ENCODE results near the gene TJP1.
"Not testable (repeated sequence)": the region's sequence is repeated elsewhere in the genome, so short reads cannot be mapped to it uniquely, and the experiment has no call there.

Gene TJP1

DNA sequence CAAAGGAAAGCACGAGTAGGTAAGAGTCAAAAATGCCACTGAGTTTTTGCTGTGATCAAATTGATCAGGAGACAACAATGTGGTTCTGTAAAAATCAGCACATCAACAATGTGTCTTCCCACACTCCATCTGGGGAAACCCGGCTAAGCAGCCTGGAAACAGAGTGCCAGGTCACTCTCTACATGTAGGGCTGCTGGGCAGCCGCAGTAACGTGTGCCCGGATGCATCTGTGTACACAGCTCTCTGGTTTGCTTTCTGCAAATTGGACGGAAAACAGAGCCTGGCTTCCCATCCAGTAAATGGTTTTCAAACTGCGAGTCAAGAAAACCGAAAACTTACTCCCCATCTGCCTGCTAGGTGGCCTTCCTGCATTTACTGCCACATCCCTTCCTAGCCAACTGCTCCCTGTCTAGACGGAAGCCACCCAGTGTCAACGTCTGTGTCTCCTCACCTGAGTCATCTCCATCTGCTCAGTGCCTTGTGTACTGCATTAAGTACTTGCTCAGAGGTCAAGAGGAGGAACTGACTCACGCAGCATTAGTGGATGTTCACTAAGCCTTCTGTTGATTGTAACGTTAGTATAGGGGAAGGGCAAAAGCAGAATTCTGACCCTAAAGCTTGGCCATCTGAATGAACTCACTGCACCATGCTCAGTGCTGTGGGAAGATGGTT lies 124.1 kb downstream of the TJP1 start:
- ATAC-seq = no peak

DNA sequence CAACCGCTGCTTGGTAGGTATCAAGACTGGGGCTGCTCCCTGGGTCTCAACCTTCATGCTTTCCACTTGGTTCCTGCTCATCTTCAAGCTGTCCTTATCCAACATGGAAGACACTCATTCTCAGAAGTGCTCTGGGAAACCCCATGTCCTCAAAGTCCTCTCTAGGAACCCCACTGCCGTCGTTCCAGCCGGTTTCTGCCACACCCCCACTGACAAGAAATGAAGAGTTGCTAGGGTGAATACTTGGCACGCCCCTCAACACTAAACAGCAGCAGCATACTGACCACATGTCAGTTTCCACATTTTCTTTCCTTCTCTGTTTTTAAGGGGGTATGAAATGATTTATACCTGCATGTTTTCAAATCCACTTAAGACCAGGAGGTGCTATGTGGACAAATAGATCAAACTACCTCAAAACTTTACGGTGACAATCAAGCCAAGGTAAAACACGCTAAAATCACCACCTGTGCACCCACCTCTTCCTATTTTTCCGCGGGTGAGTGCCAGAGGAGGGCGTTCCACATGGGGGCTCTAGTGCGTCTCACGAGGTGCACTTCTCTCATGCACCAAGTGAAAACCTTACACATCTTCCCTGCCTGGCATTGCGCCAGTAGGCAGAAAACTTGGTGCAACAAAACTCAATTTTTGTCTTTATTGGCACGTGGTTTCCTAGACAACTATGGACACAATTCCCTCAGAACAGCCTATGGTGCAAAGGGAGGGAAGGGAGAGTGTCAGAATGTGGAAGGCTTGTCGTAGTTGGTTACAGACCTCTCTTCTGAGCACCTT lies 125.1 kb downstream of the TJP1 start:
- ATAC-seq = no peak

DNA sequence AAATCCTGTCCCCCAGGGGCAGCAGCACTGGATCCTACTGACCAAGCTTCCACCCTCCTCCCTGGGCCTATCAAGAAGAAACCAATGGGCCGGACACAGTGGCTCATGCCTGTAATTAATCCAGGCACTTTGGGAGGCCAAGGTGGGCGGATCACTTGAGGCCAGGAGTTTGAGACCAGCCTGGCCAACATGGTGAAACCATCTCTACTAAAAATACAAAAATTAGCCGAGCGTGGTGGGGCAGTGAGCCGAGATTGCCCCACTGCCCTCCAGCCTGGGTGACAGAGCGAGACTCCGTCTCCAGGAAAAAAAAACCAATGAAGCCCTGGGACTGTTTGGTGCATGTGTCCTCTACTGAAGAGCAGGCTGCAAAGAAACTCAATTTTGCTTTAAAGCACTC lies 125.8 kb downstream of the TJP1 start:
- ATAC-seq = not testable (repeated sequence)

DNA sequence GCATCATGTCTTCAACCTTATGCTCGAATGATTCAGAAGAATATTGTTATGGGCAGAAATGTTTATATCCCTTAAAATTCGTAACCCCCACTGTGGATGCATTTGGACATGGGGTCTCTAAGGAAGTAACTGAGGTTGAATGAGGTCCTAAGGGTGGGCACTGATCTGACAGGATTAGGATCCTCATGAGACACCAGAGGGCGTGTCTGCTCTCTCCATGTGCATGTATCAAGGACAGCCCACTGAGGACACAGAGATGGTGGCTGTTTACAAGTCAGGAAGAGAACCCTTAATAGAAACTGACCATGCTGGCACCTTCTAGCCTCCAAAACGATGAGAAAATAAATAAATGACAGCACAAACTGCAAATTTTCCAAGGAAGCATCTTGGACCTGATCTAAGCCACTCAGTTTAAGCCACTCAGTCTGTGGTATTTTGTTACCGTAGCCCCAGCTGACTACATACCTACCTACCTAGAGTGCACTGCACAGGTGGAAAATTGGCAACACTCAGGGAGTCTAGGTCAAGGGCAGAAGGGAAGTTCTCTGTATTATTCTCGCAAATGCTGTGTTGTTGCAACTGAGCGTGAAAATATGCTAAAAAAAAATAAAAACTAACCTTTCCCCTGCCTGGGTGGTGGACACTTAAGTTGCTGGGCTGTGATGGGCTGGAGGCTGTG lies 126.6 kb downstream of the TJP1 start:
- no peak for ATAC-seq

DNA sequence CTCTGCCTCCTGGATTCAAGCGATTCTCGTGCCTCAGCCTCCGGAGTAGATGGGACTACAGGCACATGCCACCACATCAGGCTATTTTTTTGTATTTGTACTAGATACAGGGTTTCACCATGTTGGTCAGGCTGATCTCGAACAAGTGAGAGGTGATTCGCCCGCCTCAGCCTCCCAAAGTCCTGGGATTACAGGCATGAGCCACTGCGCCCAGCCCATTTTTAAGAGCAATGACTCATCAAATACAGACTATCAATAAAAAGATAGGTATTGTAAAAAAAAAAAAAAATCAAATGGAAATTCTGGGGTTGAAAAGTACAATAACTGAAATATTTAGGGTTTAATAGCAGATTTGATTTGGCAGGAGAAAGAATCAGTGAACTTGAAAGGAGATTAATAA lies 129.0 kb downstream of the TJP1 start:
- ATAC-seq = no peak

DNA sequence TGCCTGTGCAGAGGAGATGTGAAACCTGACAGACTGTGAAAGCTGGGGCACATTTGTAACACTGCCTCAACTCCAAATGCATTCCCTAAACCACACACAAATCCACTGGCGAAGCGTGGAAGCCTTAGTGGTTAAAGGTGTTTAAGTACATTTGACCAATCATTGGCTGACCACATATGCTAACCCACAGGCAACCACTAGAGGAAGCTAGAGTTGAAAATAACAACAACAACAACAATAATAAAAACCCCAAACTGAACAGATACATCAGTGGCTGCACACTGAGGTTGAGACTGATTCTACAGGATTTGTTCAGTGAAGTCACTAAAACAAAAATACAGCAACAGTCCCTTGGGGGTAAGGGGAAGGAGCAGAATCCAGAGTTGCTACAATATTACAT lies 129.7 kb downstream of the TJP1 start:
- ATAC-seq = no peak

DNA sequence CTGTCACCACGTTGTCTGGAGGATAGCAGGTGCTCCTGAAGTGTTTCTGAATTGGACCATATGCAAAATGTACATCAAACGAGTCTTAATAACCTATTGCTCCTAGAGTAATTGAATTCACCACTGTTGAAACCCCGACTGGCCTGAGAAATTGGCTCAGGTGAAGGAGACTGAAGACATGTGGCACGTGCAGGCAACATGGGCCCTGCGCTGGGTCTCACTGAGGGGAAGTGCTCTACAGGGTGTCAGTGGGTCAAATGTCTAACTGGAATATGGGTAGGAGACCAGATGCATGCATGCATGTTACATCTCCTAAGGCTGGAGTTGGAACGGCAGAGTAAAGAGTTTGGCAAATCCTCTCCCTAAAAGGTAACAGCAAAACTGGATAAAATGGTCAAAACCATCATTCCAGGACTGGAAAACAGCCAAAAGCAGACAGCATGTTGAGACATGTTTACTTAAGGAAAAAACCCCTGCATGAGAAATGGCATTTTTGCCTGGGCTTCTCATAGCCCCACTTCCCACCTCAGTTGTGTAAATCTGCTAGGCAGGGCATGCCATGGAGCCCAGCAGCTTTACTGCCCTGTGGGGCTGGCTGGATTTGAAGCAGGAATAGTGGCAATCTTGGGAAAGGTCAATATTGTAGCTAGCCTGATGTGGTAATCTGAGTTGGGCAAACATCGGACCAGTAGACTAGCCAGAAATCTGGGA lies 131.3 kb downstream of the TJP1 start:
- no peak for ATAC-seq

DNA sequence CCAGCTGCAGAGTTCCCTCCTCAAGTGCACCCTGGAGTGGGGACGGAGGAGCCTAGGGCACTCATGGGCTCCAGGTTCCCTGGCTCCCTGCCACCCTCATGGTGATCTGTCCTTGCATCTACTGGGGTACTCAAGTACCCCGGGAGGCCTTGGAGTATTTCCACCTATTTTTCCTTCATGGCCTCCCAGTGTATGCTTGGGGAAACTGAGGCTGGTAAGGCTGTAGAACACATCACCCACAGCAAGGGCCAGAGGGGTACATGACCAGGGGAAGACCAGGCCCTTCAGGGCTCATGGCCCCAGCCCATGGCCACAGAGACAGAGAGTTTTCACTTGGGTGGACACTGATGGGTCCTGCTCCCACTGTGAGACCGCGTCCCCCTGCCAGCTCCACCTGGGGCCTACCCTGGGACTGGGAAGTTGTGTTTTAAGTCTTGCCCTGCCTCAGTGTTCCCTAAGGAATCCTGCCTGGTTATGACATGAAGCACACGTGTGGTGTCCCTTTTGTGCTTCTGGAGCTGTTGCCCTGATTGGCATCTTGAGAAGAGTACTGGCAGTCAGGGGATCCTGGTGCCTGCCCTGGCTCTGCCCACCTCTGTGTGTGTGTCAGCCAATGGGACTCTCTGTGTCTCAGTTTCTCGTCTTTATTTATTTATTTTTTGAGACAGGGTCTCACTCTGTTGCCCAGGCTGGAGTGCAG lies 132.8 kb downstream of the TJP1 start:
- no peak for ATAC-seq

DNA sequence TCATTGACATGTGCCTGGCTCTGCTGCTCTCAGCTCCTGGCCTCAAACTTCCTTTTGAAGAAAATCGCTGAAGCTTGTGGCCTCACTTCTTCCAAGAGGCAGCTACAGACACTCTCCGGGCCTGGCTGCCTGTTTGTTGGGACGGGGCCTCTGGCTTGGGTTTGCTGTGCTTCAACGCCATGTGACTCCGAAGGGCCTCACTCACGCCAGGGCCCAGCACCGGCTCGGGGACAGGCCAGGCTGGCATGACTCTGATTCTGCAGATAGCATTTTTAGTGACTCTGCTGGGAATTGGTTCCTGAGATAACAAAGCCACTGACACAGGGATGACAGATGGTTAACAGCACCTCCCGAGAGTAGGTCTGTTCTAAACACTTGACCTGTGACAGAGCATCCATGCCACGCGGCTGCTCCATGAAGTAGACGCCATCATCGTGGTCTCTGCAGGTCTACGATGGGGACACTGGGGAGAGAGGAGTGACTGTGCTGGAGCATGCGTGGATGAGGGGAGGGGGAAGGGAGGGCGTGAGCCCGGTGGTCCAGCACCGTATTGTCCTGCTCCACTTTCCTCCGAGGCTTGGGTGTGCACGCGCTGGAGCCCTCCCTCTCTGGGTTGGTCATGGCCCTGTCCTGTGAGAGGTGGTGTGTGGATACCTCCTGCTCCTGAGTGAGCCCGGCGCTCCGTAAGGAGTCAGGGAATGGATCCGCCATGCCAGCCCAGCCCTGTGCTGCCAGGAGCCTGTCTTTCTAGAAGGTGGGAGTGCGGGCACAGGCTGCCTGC lies 133.6 kb downstream of the TJP1 start:
- ATAC-seq = no peak

DNA sequence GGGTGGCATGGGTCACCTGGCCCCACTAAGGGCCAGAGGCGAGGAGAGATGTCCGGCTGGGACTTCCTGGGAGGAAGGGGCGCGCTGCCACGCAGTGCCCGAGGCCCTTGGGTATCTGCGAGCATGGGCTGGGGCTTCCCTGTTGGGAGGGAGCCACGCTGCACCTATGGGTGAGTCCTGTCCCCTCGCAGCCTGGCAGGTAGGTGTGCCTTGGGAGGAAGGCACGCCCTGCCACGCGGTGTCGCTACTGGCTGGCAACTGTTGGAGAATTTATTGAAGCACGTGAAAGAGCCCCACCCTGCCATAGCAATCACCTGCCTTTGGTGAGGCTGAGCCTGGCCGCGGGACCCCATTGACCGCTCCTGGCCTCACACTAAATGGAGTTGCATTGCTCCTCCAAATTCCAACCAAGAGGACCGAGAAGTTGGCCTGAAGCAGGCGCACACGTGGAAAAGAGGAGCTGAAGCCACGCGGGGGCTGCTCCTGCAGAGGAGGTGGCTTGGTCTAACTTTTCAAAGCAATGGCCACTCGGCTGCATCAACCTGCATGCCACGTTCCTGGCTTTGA lies 134.2 kb downstream of the TJP1 start:
- ATAC-seq = no peak

DNA sequence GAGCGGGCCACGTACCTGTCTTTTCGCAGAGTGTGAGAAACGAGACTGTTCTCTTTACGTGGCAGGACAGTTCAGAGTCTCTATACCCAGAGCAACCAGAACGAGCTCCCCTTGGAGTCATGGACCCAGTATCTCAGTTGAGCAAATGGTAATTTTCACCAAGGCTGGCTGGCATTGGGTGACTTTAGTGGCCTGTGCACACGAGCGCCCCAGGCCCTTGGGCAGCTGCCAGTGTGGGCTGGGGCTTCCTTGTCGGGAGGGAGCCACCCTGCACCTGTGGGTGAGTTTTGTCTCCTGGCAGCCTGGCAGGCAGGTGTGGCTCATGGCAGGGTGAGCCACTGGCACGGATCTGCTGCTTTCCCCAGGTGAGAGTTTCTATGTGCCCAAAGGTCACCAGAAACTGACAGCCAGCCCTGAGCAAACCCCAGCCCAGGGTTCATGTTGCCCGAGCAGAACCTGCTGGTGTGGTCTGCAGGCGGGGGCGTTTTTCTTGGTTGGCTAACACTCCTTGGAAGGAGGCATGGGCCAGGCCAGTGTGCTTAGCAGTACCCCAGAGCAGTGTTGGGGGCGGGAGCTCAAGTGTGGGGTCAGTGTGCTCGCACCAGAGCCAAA lies 135.0 kb downstream of the TJP1 start:
- ATAC-seq = no peak

DNA sequence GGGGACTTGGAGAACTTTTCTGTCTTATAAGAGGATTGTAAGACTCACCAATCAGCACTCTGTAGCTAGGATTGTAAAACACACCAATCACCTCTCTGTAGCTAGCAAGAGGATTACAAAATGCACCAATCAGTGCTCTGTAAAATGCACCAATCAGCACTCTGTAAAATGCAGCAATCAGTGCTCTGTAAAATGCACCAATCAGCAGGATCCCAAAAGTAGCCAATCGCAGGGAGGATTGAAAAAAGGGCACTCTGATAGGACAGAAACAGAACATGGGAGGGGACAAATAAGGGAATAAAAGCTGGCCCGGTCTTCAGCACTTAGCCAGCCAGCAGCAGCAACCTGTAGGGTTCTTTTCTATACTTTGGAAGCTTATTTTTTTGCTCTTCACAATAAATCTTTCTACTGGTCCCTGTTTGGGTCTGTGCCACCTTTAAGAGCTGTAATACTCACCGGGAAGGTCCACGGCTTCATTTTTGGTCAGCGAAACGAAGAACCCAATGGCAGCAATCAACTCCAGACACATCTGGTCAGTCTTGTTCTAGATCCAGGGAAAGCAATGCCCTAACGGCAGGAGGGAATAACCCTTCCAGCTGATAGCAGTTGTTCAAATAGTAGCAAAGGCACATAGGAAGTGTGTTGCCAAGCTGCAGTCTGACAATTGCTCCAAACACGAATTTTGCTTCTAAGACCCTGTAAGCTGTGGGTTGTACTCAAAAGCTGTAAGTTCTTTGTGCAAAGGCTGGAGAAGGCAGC lies 135.6 kb downstream of the TJP1 start:
- ATAC-seq = no peak

DNA sequence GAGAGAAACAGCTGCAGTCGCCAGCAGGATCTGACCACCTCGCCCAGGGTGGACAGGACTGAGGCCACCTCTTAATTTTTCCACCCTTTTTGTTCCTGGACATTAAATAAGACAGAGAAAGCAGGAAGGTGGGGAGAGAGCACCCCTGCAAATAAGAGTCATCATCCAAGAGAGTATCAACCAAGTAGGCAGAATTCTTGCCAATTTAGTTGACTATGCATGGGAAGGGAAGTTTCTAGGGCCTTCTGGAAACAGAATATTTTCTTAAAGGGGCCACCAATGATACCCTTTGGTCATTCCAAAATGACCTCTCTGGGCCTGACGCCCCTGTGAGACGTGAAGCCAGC lies 136.2 kb downstream of the TJP1 start:
- no peak for ATAC-seq

DNA sequence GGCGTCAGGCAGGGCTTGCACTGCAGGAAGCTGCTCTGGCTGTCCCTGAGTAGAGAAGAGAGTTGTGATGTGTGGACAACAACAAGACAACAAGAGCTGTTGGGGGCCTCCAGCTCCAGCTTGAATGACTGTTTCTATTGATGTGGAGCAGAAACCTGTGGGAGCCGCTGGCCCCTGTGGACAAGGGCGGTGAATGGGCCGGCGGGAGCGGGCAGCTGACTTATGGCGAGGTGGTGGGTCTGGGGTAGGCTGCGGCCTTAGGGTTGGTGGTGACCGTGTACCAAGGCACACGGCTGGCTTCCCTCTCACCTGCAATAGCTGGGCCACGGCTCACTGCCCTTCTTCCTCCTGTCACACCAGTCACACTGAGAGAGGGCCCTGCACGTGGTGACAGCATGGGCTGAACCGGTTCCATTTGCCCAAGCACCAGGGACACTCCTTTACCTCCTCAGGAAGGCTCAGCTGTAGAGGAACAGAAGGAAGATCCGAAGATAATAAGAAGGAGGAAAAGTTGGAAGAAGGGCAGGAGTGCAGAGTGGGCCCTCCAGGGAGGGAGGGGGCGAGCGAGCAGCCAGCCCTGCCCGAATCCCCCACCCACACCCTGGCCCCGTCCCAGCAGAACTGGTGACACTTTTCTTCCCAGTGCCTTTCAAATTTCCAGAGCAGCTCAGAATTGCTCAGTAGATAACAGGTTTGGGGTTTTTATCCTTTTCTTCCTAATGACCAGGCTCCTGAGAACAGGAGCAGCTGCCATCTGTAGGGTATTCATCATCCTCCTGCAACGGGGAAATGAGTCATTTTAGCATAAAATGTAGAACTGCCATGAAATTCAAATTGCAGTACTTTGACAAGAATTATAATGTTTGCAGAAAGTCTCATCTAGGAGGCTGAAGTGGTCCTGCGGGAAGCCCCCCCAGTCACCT lies 136.9 kb downstream of the TJP1 start:
- ATAC-seq = no peak

DNA sequence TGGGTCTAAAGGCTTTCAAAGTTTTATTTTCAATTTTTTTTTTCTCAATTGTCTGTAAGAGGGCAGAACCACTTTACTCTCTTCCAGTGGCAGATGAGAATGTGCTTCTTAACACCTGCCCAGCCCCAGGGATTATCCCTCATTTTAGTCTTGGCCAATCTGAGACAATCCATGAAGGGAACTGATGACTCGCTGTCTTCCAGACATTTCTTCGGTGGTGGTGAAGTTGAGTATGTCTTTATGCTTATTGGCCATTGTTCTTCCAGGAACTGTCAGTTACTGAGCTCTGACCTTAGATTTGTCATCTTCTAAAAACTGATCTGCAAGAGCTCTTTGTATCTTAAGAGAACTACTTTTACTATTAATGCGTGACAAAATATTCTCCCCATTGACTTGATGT lies 139.5 kb downstream of the TJP1 start:
- ATAC-seq = no peak

DNA sequence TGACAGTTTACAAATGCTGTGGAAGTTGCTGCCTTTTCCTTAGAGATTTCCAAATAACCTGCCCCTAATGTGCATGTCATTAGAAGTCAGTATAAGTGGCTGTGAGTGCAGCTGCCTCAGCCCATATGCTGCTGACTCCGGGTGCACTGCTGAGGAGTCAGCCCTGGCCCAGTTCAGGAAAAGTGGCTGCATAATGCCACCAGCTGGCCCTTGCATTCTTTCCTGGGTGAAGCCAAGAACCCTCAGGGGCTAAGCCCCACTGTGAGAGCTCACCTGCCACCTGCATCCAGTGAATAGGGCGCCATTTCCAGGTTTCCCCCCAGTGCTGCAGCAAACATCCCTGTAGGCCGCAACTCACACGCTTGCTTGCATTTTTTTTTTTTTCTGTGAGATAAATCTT lies 139.9 kb downstream of the TJP1 start:
- no peak for ATAC-seq

DNA sequence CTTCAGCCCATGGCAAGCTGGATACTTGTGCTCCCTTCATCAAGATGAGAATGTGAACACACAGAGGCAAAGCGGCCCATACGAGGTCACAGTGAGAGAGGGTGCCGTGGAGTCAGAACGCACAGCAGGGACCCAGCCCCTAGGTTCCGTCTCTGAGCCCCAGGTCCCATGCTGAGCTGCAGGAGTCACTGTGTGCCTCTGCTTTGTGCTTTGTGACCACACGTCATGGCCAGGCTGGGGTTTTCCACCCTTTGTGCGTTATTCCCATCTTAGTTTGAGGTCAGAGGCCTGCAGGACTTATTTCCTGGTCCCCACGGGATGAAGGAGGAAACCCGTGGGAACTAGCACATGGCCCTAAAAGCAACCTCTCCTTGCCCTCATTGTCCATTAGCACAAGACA lies 140.3 kb downstream of the TJP1 start:
- ATAC-seq = no peak

DNA sequence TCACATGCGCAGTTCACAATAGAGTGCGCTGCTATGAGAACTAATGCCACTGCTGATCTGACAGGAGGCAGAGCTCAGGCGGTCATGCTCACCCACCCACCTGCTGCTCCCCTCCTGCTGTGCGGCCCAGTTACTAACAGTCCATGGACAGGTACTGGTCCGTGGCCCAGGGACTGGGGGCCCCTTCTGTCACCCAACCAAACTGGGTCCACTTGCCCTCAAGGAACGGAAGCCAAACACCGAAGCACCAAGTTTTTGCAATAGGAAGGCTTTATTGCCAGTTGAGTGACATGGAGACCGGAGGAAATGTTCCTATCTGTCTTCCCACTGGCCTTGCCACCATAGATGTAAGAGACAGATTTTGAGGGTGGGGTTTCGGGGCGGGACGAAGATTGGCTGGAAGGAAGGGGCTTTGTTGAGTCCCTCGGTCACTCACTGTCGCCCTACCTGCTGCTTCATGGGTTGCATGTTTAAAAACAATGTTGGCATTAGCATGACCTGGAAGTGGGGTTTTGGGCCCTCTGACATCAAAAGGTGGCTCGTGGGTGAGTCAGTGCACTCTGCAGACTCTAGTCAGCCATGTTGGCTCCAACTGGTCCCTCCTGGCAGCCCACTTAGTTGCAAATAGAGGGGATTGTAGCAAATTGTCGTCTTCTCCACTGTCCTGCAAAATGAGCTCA lies 141.0 kb downstream of the TJP1 start:
- ATAC-seq = no peak

All from activated CD4-positive, CD25-positive, alpha-beta regulatory T cell treated with anti-CD3 and anti-CD28 coated beads, Interleukin-2, amount 50 U/mL, for 24 hours (primary cell).